ENCODE measurements around the gene SMARCC2.

The SMARCC2 gene

DNA sequence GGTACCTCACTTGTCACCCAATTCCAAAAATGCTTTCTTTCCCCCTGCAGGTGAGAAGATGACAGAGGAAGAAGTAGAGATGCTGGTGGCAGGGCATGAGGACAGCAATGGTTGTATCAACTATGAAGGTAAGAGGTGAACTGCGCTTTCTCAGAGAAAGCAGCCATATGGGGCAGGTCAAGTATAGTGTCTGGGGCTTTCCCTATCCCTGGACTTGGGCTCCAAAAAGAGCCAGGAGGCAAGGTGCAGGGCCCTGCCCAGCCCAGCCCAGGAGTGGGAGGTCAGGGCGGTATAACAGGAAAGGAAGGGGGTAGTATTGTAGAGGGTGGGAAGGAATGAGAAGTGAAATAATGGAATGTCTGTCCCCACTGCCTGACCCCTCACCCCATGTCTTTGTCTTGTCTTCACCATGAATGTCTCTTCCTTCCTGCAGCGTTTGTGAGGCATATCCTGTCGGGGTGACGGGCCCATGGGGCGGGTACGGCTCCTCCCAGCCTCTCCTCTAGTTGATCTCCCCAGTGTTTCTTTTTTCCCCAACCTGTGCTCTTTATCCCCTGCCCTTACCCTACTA is 29.0 kb downstream of the SMARCC2 start:
- H3K4me3 ChIP-seq (ENCODE audit: low read depth in 1 of 2, low read length in 1 of 2): peak overlapping the region; percentile 67 to 99
- no peak for TF ChIP-seq CTCF (IDR thresholded peaks at IDR 0.05)
- peak overlapping the region; percentile 96 for H3K27ac ChIP-seq
- no peaks in the 10 kb centered on the region for H3K9me3 ChIP-seq
- peaks cover 44 to 50% of the 10 kb centered on the region in 2 experiments for H3K4me1 ChIP-seq (ENCODE audit: control insufficient read depth in 1 of 2, insufficient read depth in 1 of 2, low read depth in 1 of 2, low read length in 1 of 2)
- H3K27me3 ChIP-seq: no peaks in the 10 kb centered on the region
- H3K36me3 ChIP-seq: peaks cover 57% of the 10 kb centered on the region

DNA sequence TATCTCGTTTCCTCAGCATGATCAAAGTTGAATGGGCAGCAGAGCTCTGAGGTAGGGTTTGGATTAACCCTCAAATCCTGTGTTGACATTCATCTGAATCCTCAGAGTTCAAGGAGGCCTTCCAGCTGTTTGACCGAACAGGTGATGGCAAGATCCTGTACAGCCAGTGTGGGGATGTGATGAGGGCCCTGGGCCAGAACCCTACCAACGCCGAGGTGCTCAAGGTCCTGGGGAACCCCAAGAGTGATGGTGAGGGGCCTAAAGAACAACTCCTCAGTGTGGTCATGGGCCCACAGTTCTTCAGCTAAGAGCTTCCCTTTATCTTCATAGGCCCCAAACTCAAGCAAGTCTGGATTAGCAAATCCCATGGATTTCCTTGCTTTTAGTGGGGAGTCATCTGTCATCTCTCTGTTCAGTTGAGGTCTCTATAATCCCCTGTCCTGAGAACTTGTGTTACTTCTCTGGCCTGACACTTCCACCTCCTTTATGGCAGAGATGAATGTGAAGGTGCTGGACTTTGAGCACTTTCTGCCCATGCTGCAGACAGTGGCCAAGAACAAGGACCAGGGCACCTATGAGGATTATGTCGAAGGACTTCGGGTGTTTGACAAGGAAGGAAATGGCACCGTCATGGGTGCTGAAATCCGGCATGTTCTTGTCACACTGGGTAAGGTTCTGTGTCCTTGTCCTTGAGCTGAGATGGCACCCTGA is 29.6 kb downstream of the SMARCC2 start:
- TF ChIP-seq CTCF (IDR thresholded peaks at IDR 0.05): no peak
- Histone ChIP-seq H3K36me3 (peaks cover 51% of the 10 kb centered on the region), H3K4me3 (ENCODE audit: low read depth in 1 of 2, low read length in 1 of 2) (peak overlapping the region; percentile 67 to 99), H3K9me3 (no peaks in the 10 kb centered on the region), H3K27me3 (no peaks in the 10 kb centered on the region), H3K27ac (peak overlapping the region; percentile 96), H3K4me1 (ENCODE audit: control insufficient read depth in 1 of 2, insufficient read depth in 1 of 2, low read depth in 1 of 2, low read length in 1 of 2) (peaks cover 44 to 50% of the 10 kb centered on the region in 2 experiments)

DNA sequence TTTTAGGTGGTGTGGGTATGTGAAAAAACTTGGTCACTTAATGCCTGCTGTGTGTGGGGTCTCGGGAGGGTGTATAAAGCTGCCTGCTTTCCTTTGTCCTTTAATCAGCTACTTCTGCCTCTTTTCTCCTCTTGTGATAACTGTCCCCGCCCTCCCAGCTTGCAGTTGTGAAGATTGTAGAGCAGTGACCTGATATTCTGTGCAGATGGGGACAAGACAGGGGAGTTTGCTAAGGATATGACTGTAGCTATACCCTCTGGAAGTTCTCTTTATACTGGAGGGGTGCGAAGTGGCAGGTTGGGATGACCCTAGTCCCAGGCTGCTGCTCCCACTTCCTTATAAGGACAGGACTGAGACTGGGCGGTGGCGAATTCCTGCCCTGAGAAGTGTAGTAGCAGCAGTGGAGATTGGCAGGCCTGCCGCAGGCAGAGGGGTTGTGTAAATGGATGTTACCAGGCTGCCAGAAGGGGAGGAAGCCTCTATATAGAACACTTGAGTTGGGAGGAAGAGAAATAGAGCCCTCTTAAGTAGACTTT is 30.3 kb downstream of the SMARCC2 start:
- peak overlapping the region; percentile 96 for H3K27ac ChIP-seq
- peaks cover 44 to 50% of the 10 kb centered on the region in 2 experiments for H3K4me1 ChIP-seq (ENCODE audit: control insufficient read depth in 1 of 2, insufficient read depth in 1 of 2, low read depth in 1 of 2, low read length in 1 of 2)
- H3K9me3 ChIP-seq: no peaks in the 10 kb centered on the region
- no peaks in the 10 kb centered on the region for H3K27me3 ChIP-seq
- H3K4me3 ChIP-seq (ENCODE audit: low read depth in 1 of 2, low read length in 1 of 2): peak overlapping the region; percentile 67 to 99
- no peak for TF ChIP-seq CTCF (IDR thresholded peaks at IDR 0.05)
- peaks cover 45% of the 10 kb centered on the region for H3K36me3 ChIP-seq

GRCh38 chr12:56158029-56158925 is 31.0 kb downstream of the SMARCC2 start, which contains the start of gene MYL6:
TSS of gene MYL6 (plus strand) at chr12:56158359. CDS start at chr12:56158402, 43 bp downstream.
- H3K4me3 ChIP-seq (ENCODE audit: low read depth in 1 of 2, low read length in 1 of 2): peak within 1 kb of the TSS; percentile 67 to 99
- peak; percentile 8 for TF ChIP-seq CTCF (IDR thresholded peaks at IDR 0.05)
- peaks cover 37% of the 10 kb centered on the region for H3K36me3 ChIP-seq
- peak within 1 kb of the TSS; percentile 96 for H3K27ac ChIP-seq
- H3K9me3 ChIP-seq: no peaks in the 10 kb centered on the region
- no peaks in the 10 kb centered on the region for H3K27me3 ChIP-seq
- H3K4me1 ChIP-seq (ENCODE audit: control insufficient read depth in 1 of 2, insufficient read depth in 1 of 2, low read depth in 1 of 2, low read length in 1 of 2): peaks cover 44 to 52% of the 10 kb centered on the region in 2 experiments
